Thymus (tissue), 11 donors: ENCODE measurements around the gene HYDIN. TPM values are rescaled to one million over a fixed set of nuclear protein-coding genes. Genes with fewer than 3 reads are reported as not detected.

Experiments
- DNase-seq, 9 donors: peaks; one replicate each; pipeline ENCODE4 v3.0.0-alpha.2; 2013; ENCODE audit warnings: low spot score in 9 of 9, low read depth in 6 of 9, missing footprints in 1 of 9
- H3K27ac ChIP-seq, 2 donors: one replicate each; pipeline ENCODE4 v1.5.1; 2013; ENCODE audit warnings: control low read depth in 1 of 2, low read depth in 1 of 2, low read length in 1 of 2, mild to moderate bottlenecking in 1 of 2, moderate library complexity in 1 of 2
- H3K27me3 ChIP-seq, 2 donors: one replicate each; pipeline ENCODE4 v1.5.1; 2013; ENCODE audit warnings: low read length in 1 of 2; ENCODE audit not compliant: control insufficient read depth in 2 of 2, insufficient read depth in 1 of 2
- H3K36me3 ChIP-seq, 2 donors: one replicate each; pipeline ENCODE4 v1.5.1; 2013; ENCODE audit warnings: low read length in 1 of 2, mild to moderate bottlenecking in 1 of 2, moderate library complexity in 1 of 2; ENCODE audit not compliant: control insufficient read depth in 2 of 2, insufficient read depth in 2 of 2
- H3K4me1 ChIP-seq, 2 donors: one replicate each; pipeline ENCODE4 v1.5.1; 2013; ENCODE audit warnings: low read length in 2 of 2; ENCODE audit not compliant: control insufficient read depth in 2 of 2, insufficient read depth in 2 of 2
- H3K4me3 ChIP-seq, 2 donors: one replicate each; pipeline ENCODE4 v1.5.1; 2013; ENCODE audit warnings: low read length in 2 of 2, control low read depth in 1 of 2, mild to moderate bottlenecking in 1 of 2
- H3K9me3 ChIP-seq, 2 donors: one replicate each; pipeline ENCODE4 v1.5.1; 2013; ENCODE audit warnings: low read length in 1 of 2, mild to moderate bottlenecking in 1 of 2; ENCODE audit not compliant: control insufficient read depth in 2 of 2, insufficient read depth in 1 of 2
- WGBS: extraction: QIAGEN DNeasy Blood & Tissue Kit; methylation state at CpG from one replicate; pipeline ENCODE4 v1.1.7; 2013; 5-methylcytosine and 5-hydroxymethylcytosine counted together
- polyA plus RNA-seq: library from polyadenylated mRNA; stranded (reverse); fragments of 200-250 nt; gene quantifications from one replicate; pipeline ENCODE4 v1.2.3, GENCODE V29; 2013
- total RNA-seq: library from RNA; stranded (reverse); fragments of 120-200 nt; gene quantifications from one replicate; pipeline ENCODE4 v1.2.4, GENCODE V29; 2013
- donor health status: healthy.

HYDIN gene
- total and polyA plus RNA-seq, 2 donors, result 0.33 to 0.46 TPM

DNA sequence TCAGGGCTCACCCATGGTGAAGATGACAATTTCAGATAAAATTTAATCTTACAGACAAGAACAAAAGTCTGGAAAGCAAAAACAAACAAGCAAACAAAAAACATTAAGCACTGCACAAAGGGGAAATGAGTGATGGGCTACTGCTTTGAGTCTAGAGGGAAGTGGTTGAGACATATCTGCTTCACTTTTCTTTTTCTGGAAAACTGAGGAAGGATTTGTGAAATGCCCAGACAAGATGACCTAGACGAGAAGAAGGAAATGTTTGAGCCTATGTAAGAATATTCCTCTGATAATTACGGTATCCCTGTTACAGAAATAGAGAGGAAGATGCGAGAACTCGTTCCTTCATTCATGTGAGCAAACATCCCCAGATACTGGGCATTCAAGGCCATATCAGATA lies 11.5 kb upstream of the HYDIN start:
- Histone ChIP-seq H3K9me3 (no peaks in the 10 kb centered on the region), H3K36me3 (no peaks in the 10 kb centered on the region), H3K4me3 (no peak overlapping the region), H3K27ac (no peak overlapping the region), H3K27me3 (no peaks in the 10 kb centered on the region), H3K4me1 (no peaks in the 10 kb centered on the region)
- WGBS, result 64% methylated on average over 4 of the region's 4 CpGs
- no peak for DNase-seq

DNA sequence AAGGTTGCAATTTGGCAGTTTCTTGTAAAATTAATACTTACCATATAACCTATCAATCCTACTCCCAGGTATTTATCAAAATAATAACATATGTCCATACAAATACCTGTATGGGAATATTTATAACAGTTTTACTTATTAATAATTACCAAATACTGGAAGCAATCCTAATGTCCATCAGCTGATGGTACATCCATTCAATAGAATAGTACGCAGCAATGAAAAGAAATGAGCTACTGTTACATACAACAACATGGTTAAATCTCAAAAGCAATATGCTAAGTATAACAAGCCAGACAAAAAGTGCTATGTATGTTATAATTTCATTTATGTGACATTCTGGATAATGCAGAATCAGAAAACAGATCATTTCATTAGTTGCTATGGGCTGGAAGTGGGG lies 1.2 kb downstream of the HYDIN start:
- 94% methylated on average over 1 of the region's 1 CpG for WGBS
- Histone ChIP-seq H3K4me1 (peaks cover 0 to 3% of the 10 kb centered on the region in 2 donors), H3K27me3 (peaks cover 0 to 8% of the 10 kb centered on the region in 2 donors), H3K4me3 (no peak overlapping the region), H3K9me3 (peaks cover 0 to 7% of the 10 kb centered on the region in 2 donors), H3K36me3 (no peaks in the 10 kb centered on the region), H3K27ac (no peak overlapping the region)
- no peak for DNase-seq

DNA sequence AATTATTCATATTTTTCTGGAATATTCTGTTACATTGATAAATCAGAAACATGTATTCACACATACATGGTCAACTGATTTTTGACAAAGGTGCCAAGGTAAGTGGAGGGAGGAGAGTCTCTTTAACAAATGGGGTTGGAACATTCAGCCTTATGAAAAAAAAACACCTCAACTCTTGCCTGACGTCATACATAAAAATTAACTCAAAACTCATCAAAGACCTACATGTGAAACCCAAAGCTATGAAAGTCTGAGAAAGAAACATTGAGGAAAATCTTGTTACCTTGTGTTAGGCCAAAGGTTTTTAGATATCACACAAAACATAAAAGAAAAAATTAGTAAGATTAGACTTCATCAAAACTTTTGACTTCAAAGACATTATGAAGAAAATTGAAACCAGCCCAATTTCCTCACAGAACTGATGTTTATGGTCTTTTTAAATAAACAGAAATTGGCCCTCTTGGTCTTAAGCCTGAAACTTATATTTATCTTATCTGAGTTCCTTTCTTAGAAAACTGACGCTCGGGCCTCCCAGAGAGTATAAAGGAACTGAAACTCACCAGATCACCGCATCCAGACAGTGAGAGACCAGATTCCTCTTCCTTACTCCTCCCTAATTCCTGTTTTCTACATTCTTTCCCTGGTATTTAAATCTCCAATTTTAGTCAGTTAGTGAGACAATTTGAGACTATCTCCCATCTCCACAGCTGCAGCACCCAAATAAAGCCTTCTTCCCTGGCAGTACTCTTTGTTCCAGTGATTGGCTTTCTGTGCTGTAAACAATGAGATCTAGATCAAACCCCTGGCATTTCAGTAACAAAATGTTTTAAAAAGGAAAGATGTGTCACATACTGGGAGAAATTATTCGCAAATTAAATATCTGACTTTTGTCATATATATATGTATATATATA lies 4.0 kb downstream of the HYDIN start:
- 78% methylated on average over 5 of the region's 5 CpGs for WGBS
- Histone ChIP-seq H3K9me3 (peaks cover 0 to 7% of the 10 kb centered on the region in 2 donors), H3K4me3 (no peak overlapping the region), H3K27ac (no peak overlapping the region), H3K27me3 (peaks cover 0 to 8% of the 10 kb centered on the region in 2 donors), H3K4me1 (peaks cover 0 to 3% of the 10 kb centered on the region in 2 donors), H3K36me3 (no peaks in the 10 kb centered on the region)
- DNase-seq, result no peak

DNA sequence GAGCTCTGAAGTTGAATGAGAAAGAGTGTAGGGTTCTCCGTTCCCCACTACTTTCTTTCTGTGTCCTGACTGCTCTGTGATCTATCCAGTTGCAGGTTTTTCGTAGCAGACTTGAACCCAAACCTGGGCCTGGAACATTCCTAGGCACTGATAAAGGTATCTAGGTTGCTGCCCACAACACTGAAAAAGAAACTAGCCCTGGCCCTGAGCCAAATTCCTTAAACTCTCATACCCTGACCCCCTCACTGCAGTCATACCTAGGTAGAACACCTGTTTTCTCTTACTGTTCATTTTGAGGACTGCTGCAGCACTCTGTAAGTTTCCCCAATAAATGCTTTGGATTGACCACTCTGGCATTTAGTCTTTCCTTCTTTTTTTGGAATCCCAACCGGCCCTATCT lies 5.4 kb downstream of the HYDIN start:
- Histone ChIP-seq H3K27ac (no peak overlapping the region), H3K36me3 (no peaks in the 10 kb centered on the region), H3K9me3 (peaks cover 0 to 7% of the 10 kb centered on the region in 2 donors), H3K4me1 (no peaks in the 10 kb centered on the region), H3K27me3 (peaks cover 0 to 1% of the 10 kb centered on the region in 2 donors), H3K4me3 (no peak overlapping the region)
- 95% methylated on average over 3 of the region's 3 CpGs for WGBS
- no peak for DNase-seq

DNA sequence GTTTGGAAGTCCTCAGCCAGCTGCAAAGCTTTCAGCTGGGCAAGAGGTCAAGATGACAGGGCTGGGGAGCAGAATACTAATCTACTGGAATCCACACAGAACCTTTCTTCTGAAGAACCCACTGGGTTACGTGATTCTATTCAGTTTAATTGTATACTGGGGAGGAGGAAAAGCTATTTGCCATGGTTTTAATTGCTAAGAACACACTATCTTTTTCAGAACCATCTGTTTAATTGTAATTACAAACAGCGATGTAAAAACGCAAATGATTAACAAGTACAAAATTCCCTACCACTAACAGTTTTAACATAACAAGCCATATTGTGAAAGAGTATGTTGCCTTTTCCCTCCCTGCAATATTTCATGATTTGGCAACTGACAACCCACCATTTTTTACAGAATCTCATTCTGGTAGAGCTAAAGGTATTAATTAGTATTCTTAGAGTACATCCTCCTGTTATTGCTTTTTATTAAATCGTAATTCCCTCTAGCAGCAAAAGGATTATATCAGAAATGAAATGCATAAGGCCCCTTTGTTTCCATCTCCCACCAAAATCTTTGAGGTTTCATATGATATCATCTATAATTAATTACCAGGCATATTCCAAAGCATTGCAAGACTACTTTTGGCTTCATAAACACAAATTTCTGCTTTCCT lies 12.1 kb downstream of the HYDIN start:
- Histone ChIP-seq H3K36me3 (no peaks in the 10 kb centered on the region), H3K27me3 (no peaks in the 10 kb centered on the region), H3K9me3 (no peaks in the 10 kb centered on the region), H3K4me1 (no peaks in the 10 kb centered on the region), H3K4me3 (no peak overlapping the region), H3K27ac (no peak overlapping the region)
- WGBS, result 89% methylated on average over 4 of the region's 4 CpGs
- DNase-seq, result no peak

DNA sequence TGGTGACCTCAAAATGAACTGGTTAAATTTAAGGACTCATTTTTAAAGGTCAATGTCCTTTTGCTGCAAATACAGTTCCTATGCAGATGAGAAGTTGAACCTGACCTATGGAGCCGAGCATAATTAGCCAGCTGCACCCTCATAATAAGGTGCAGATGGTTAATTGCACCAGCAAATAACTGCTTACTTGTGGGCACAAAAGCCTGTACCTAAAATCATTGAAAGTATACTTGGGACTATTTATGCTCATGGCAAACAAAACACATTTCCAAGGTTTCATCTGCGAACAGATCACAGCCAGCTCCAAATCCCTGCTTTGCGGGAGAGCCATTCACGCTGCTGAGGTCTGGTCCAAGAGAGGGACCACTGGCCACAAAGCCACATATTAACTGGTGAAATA lies 13.0 kb downstream of the HYDIN start:
- Histone ChIP-seq H3K36me3 (no peaks in the 10 kb centered on the region), H3K4me3 (no peak overlapping the region), H3K27ac (no peak overlapping the region), H3K4me1 (no peaks in the 10 kb centered on the region), H3K27me3 (no peaks in the 10 kb centered on the region), H3K9me3 (no peaks in the 10 kb centered on the region)
- no peak for DNase-seq
- 97% methylated on average over 4 of the region's 4 CpGs for WGBS

DNA sequence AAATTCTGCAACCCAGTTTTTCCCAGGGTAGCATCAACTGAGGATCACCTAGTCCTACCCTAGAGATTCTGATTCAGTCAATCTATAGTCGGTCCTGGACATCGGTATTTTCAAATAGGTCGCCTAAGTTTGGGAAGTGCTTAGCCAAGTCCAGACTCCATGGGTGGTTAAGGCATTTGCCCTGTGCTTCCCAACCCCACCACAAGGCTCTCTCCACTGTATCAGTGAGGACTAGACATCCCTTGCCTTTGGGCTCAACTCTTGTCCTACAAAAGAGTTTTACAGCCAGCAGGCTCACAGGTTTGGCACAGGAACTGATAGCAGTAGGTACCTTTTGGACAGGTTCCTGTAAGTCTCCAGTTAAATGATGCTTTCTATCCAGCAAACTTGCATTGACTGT lies 13.8 kb downstream of the HYDIN start:
- Histone ChIP-seq H3K4me1 (no peaks in the 10 kb centered on the region), H3K36me3 (no peaks in the 10 kb centered on the region), H3K4me3 (no peak overlapping the region), H3K27ac (no peak overlapping the region), H3K9me3 (no peaks in the 10 kb centered on the region), H3K27me3 (no peaks in the 10 kb centered on the region)
- DNase-seq, result no peak
- 95% methylated on average over 3 of the region's 3 CpGs for WGBS

DNA sequence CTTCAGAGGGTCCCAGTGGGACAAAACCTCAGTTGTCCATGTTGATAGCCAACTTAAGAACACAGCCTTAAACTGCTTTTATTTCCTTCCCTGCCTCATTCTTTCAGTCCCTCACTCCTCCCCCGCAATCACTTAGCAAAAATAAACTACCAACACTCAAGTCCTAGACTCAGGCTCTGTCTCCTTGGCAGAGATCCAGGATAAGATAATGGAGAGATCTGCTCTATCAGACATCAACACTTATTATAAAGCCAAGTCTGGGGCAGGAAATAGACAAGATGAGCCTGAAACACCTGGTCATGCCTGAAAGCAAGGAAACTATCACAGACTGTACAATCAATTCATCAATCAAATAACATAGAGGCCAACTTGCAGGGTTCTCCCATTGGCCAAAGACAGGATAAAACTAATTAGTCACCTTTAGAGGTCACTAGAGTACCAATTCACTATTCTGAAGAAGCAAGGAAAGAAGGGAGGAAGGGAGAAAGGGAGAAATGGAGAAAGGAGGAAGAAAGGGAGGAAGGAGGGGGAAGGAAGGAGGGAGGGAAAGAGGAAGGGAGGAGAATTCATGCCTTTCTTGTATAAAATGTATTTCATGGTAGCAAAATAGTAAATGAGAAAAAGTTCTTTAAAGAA lies 15.7 kb downstream of the HYDIN start:
- H3K4me3 ChIP-seq, result no peak overlapping the region
- WGBS, result 83% methylated on average over 1 of the region's 1 CpG
- H3K27ac ChIP-seq, result no peak overlapping the region
- no peak for DNase-seq
- H3K36me3 ChIP-seq, result no peaks in the 10 kb centered on the region
- no peaks in the 10 kb centered on the region for H3K4me1 ChIP-seq
- no peaks in the 10 kb centered on the region for H3K27me3 ChIP-seq
- H3K9me3 ChIP-seq, result no peaks in the 10 kb centered on the region
